Uterus (tissue), 4 donors: ENCODE data around the gene SIX2. TPM values are rescaled to one million over a fixed set of nuclear protein-coding genes. Genes with fewer than 3 reads are reported as not detected.

Experiments
- DNase-seq, 2 donors: peaks; one replicate each; pipeline ENCODE4 v3.0.0-alpha.2; 2019 to 2020
- H3K27ac ChIP-seq, 2 donors: fragments of 200-600 bp; sonication (generic); 1 replicate in 1 of 2; 2 replicates in 1 of 2; pipeline ENCODE4 v1.5.1; 2016 to 2018
- H3K27me3 ChIP-seq, 2 donors: fragments of 200-600 bp; sonication (generic); one replicate each; pipeline ENCODE4 v1.5.1; 2018 to 2019; ENCODE audit warnings: control low read depth in 1 of 2
- H3K36me3 ChIP-seq, 2 donors: fragments of 200-600 bp; sonication (generic); one replicate each; pipeline ENCODE4 v1.5.1; 2019; ENCODE audit warnings: control low read depth in 1 of 2
- H3K4me1 ChIP-seq, 2 donors: fragments of 200-600 bp; sonication (generic); one replicate each; pipeline ENCODE4 v1.5.1; 2018 to 2019; ENCODE audit warnings: control low read depth in 1 of 2
- H3K4me3 ChIP-seq, 2 donors: fragments of 200-600 bp; sonication (generic); 1 replicate in 1 of 2; 2 replicates in 1 of 2; pipeline ENCODE4 v1.5.1; 2018 to 2019; ENCODE audit warnings: mild to moderate bottlenecking in 1 of 2
- H3K9me3 ChIP-seq, 2 donors: fragments of 200-600 bp; sonication (generic); one replicate each; pipeline ENCODE4 v1.5.1; 2019; ENCODE audit warnings: control low read depth in 1 of 2
- CTCF ChIP-seq, 4 experiments: fragments of 200-600 bp in 2 of 4; fragments of 450-650 bp in 2 of 4; sonication (generic) in 2 of 4; IDR thresholded peaks; one replicate each; pipeline ENCODE4 v1.5.1; 2016 to 2019; ENCODE audit warnings: antibody characterized with exemption in 4 of 4, mild to moderate bottlenecking in 2 of 4, moderate library complexity in 1 of 4
- POLR2A ChIP-seq, 2 donors: fragments of 450-650 bp; IDR thresholded peaks; one replicate each; pipeline ENCODE4 v1.6.1; 2016; ENCODE audit warnings: antibody characterized with exemption in 2 of 2, mild to moderate bottlenecking in 1 of 2, moderate library complexity in 1 of 2
- intact Hi-C: fragments of 100-400 bp; cut with DNase I; formaldehyde crosslinking; loops from one replicate; pipeline ENCODE4 v1.15.1; 2023; ENCODE audit warnings: low total_unique reads
- total RNA-seq, 4 donors: library from RNA; depleted of rRNA in 3 of 4; stranded (reverse); fragments of >200 nt in 3 of 4; gene quantifications; one replicate each; pipeline versions ENCODE4 v1.1.0 to v1.2.4, GENCODE V29; 2014 to 2023
- donor health status: DM: yes; HTN: yes; CAD: no.

The SIX2 gene
- total RNA-seq, 4 donors from 2014 or later, result 0.24 to 0.48 TPM; not detected in 2

GRCh38 chr2:45006041-45006941 is 3.0 kb downstream of the SIX2 start:
- Histone ChIP-seq H3K36me3 (no peaks in the 10 kb centered on the region), H3K4me3 (no peak overlapping the region), H3K27me3 (peaks cover 7 to 20% of the 10 kb centered on the region in 2 donors), H3K4me1 (peaks cover 0 to 17% of the 10 kb centered on the region in 2 donors), H3K9me3 (no peaks in the 10 kb centered on the region), H3K27ac (no peak overlapping the region)
- DNase-seq, result no peak
- intact Hi-C loops, result no loop called here
- no peak for TF ChIP-seq POLR2A (IDR thresholded peaks at IDR 0.05)
- no peak for TF ChIP-seq CTCF (IDR thresholded peaks at IDR 0.05)

- Histone ChIP-seq H3K27ac (no peak overlapping the region), H3K4me1 (peaks cover 0 to 22% of the 10 kb centered on the region in 2 donors), H3K27me3 (peaks cover 11 to 26% of the 10 kb centered on the region in 2 donors), H3K4me3 (no peak overlapping the region), H3K9me3 (no peaks in the 10 kb centered on the region), H3K36me3 (no peaks in the 10 kb centered on the region)
- intact Hi-C loops, result no loop called here
- no peak for DNase-seq
- TF ChIP-seq CTCF (IDR thresholded peaks at IDR 0.05) (no peak), POLR2A (IDR thresholded peaks at IDR 0.05) (no peak)
These were observed 3.8 kb downstream of the SIX2 start for GRCh38 chr2:45005261-45006002.

DNA sequence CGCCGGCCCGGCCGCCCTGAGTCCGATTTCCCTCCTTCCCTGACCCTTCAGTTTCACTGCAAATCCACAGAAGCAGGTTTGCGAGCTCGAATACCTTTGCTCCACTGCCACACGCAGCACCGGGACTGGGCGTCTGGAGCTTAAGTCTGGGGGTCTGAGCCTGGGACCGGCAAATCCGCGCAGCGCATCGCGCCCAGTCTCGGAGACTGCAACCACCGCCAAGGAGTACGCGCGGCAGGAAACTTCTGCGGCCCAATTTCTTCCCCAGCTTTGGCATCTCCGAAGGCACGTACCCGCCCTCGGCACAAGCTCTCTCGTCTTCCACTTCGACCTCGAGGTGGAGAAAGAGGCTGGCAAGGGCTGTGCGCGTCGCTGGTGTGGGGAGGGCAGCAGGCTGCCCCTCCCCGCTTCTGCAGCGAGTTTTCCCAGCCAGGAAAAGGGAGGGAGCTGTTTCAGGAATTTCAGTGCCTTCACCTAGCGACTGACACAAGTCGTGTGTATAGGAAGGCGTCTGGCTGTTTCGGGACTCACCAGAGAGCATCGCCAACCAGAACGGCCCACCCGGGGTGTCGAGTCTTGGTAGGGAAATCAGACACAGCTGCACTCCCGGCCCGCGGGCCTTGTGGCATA is 4.6 kb downstream of the SIX2 start:
- peaks cover 11 to 27% of the 10 kb centered on the region in 2 donors for H3K27me3 ChIP-seq
- intact Hi-C loops, result no loop called here
- no peaks in the 10 kb centered on the region for H3K9me3 ChIP-seq
- no peaks in the 10 kb centered on the region for H3K36me3 ChIP-seq
- TF ChIP-seq CTCF (IDR thresholded peaks at IDR 0.05) (no peak), POLR2A (IDR thresholded peaks at IDR 0.05) (no peak)
- DNase-seq, result no peak
- peaks cover 0 to 22% of the 10 kb centered on the region in 2 donors for H3K4me1 ChIP-seq
- H3K27ac ChIP-seq, result no peak overlapping the region
- peak overlapping the region in 1 of 2 donors; percentile 4 for H3K4me3 ChIP-seq

GRCh38 chr2:45003579-45004551 is 5.4 kb downstream of the SIX2 start:
- Histone ChIP-seq H3K27me3 (peaks cover 7 to 27% of the 10 kb centered on the region in 2 donors), H3K4me3 (peak overlapping the region in 1 of 2 donors; percentile 4), H3K27ac (no peak overlapping the region), H3K36me3 (no peaks in the 10 kb centered on the region), H3K9me3 (no peaks in the 10 kb centered on the region), H3K4me1 (peaks cover 0 to 19% of the 10 kb centered on the region in 2 donors)
- DNase-seq, result no peak
- TF ChIP-seq CTCF (IDR thresholded peaks at IDR 0.05) (no peak), POLR2A (IDR thresholded peaks at IDR 0.05) (no peak)
- intact Hi-C loops, result no loop called here
